LHCN-M2 (cell line): Measurements from ENCODE around the gene ARMC2. TPM values are rescaled to one million over a fixed set of nuclear protein-coding genes. Genes with fewer than 3 reads are reported as not detected.
"Not testable (repeated sequence)": the region's sequence is repeated elsewhere in the genome, so short reads cannot be mapped to it uniquely, and the experiment has no call there.

Source experiments
- DNase-seq: peaks from one replicate; pipeline ENCODE4 v3.0.0-alpha.2; 2012; ENCODE audit warnings: low read depth
- total RNA-seq: library from RNA; depleted of rRNA; stranded (reverse); fragments of >200 nt; gene quantifications from 2 replicates; pipeline ENCODE4 v1.2.3, GENCODE V29; 2014

ARMC2 gene
- total RNA-seq, 1 experiment from 2014 or later = 1.4 TPM

GRCh38 chr6:108948181-108948661 is 100.0 kb downstream of the ARMC2 start:
- DNase-seq = peak; percentile 27

GRCh38 chr6:108951351-108951953 is 103.2 kb downstream of the ARMC2 start:
- DNase-seq = no peak

- DNase-seq = no peak
Observed at GRCh38 chr6:108952776-108953486, 104.7 kb downstream of the ARMC2 start.

- peak; percentile 12 for DNase-seq
Observed at GRCh38 chr6:108953681-108954080, 105.5 kb downstream of the ARMC2 start.

GRCh38 chr6:108955329-108955949 is 107.2 kb downstream of the ARMC2 start:
- no peak for DNase-seq

GRCh38 chr6:108957221-108957620 is 109.0 kb downstream of the ARMC2 start:
- DNase-seq = no peak

GRCh38 chr6:108958900-108959770 is 110.9 kb downstream of the ARMC2 start:
- DNase-seq = no peak

- no peak for DNase-seq
Observed at GRCh38 chr6:108959972-108960582, 111.9 kb downstream of the ARMC2 start.

- no peak for DNase-seq
Observed at GRCh38 chr6:108960601-108961000, 112.4 kb downstream of the ARMC2 start.

GRCh38 chr6:108961077-108961476 is 112.9 kb downstream of the ARMC2 start:
- no peak for DNase-seq

- peak; percentile 19 for DNase-seq
Observed at GRCh38 chr6:108961985-108962384, 113.8 kb downstream of the ARMC2 start.

GRCh38 chr6:108966251-108966650 is 118.0 kb downstream of the ARMC2 start:
- DNase-seq = no peak

- peak; percentile 56 for DNase-seq
Observed at GRCh38 chr6:108966855-108967755, 118.9 kb downstream of the ARMC2 start.

GRCh38 chr6:108968325-108969316 is 120.4 kb downstream of the ARMC2 start:
- DNase-seq = no peak

GRCh38 chr6:108969776-108970175 is 121.6 kb downstream of the ARMC2 start:
- no peak for DNase-seq

GRCh38 chr6:108974201-108974600 is 126.0 kb downstream of the ARMC2 start:
- no peak for DNase-seq

GRCh38 chr6:108978638-108979037 is 130.4 kb downstream of the ARMC2 start:
- DNase-seq = not testable (repeated sequence)

- no peak for DNase-seq
Observed at GRCh38 chr6:108982154-108983113, 134.2 kb downstream of the ARMC2 start.
